Measurements from ENCODE around the gene PRR9. TPM values are rescaled to one million over a fixed set of nuclear protein-coding genes. Genes with fewer than 3 reads are reported as not detected.

The PRR9 gene
- total and polyA plus RNA-seq, 7 experiments from 2014 or later: not detected

DNA sequence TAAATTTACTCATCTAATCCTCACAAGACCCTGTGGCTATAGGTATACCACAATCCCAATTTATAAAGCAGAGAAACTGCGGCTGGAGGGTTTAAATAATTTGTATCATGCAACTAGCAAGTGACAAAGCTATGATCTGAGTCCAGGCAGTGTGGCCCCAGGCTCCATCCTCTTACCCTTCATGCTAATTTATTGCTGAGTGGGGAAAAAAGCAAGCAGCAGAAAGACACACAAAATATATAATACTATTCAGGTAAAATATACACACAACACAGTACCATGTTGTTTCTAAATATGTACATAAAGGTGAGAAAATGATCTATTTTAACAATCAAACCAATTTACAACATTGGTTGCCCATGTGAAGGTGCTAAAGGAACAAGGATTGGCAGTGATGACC lies 24.8 kb downstream of the PRR9 start:
- Mint-ChIP-seq H3K9me3 (peaks cover 0 to 13% (median 3%) of the 10 kb centered on the region in 11 donors), H3K4me1 (peaks cover 0 to 5% (median 0%) of the 10 kb centered on the region in 7 donors), H3K4me3 (no peak overlapping the region), H3K27ac (no peak overlapping the region), H3K27me3 (peaks cover 0 to 42% (median 29%) of the 10 kb centered on the region in 5 donors), H3K36me3 (peaks cover 0 to 4% (median 0%) of the 10 kb centered on the region in 5 donors)
- Histone ChIP-seq H3K4me1 (ENCODE audit: control insufficient read depth in 2 of 2, insufficient read depth in 2 of 2, low read length in 2 of 2) (no peaks in the 10 kb centered on the region), H3K4me3 (ENCODE audit: low read length) (no peak overlapping the region), H3K27ac (ENCODE audit: low read depth, low read length) (no peak overlapping the region), H3K27me3 (ENCODE audit: control insufficient read depth in 2 of 2, insufficient read depth in 2 of 2, low read length in 2 of 2) (no peaks in the 10 kb centered on the region), H3K36me3 (ENCODE audit: control insufficient read depth in 2 of 3, insufficient read depth in 3 of 3, low read length in 3 of 3) (no peaks in the 10 kb centered on the region), H3K9me3 (ENCODE audit: control insufficient read depth in 2 of 3, low read length in 3 of 3) (no peaks in the 10 kb centered on the region)
- DNase-seq: no peak
- intact Hi-C loops (cut with micrococcal nuclease): no loop called here
- POLR2A ChIA-PET: no interaction called here
- ATAC-seq: no peak
- CTCF ChIA-PET: no interaction called here

DNA sequence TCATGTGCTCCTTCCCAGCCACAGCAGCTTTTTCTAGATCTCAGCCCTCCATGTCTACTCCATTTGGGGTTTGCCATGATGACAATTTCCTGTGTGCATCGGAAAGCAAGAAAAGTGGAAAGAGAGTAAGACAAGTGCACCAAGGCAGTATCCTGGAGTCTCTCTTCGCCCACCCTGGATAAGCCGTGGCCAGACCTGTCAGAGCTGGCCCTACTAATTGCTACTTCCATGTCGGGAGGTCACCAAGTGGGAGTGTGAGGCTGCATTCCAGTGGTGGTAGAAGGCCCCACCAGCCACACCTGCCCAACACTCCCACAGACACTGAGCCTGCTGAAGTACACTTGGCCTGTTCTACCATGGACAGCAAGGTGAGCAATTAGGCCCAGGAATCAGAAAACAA lies 28.1 kb downstream of the PRR9 start:
- Mint-ChIP-seq H3K9me3 (peaks cover 0 to 13% (median 5%) of the 10 kb centered on the region in 11 donors), H3K4me3 (no peak overlapping the region), H3K4me1 (peaks cover 0 to 4% (median 0%) of the 10 kb centered on the region in 7 donors), H3K36me3 (peaks cover 0 to 4% (median 0%) of the 10 kb centered on the region in 5 donors), H3K27me3 (peaks cover 14 to 57% (median 37%) of the 10 kb centered on the region in 5 donors), H3K27ac (no peak overlapping the region)
- intact Hi-C loops (cut with micrococcal nuclease): no loop called here
- Histone ChIP-seq H3K36me3 (ENCODE audit: control insufficient read depth in 2 of 3, insufficient read depth in 3 of 3, low read length in 3 of 3) (no peaks in the 10 kb centered on the region), H3K27me3 (ENCODE audit: control insufficient read depth in 2 of 2, insufficient read depth in 2 of 2, low read length in 2 of 2) (peaks cover 0 to 3% of the 10 kb centered on the region in 2 donors), H3K4me1 (ENCODE audit: control insufficient read depth in 2 of 2, insufficient read depth in 2 of 2, low read length in 2 of 2) (no peaks in the 10 kb centered on the region), H3K27ac (ENCODE audit: low read depth, low read length) (no peak overlapping the region), H3K9me3 (ENCODE audit: control insufficient read depth in 2 of 3, low read length in 3 of 3) (no peaks in the 10 kb centered on the region), H3K4me3 (ENCODE audit: low read length) (no peak overlapping the region)
- CTCF ChIA-PET: no interaction called here
- no peak for ATAC-seq
- DNase-seq: no peak
- POLR2A ChIA-PET: no interaction called here

DNA sequence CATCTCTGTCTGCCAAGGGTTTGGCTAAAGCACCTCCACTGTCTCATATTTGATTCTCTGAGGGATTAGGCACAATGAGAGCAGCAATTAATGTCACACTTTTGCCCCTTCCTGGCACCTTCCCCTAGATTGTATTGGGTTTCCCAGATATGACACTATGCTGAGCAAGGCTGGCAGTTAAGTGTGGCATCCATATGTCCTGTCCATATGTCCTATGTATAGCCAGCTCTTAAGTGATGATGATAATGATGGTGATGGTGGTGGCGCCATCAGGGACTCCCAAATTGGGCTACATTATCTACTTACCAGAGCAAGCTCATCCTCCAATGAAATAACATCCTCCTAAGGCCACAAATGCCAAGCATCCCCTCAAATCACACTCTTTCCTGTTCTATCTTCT lies 28.6 kb downstream of the PRR9 start:
- peaks cover 0 to 13% (median 5%) of the 10 kb centered on the region in 11 donors for H3K9me3 Mint-ChIP-seq
- no peak overlapping the region for H3K4me3 Mint-ChIP-seq
- intact Hi-C loops (cut with micrococcal nuclease): no loop called here
- no peaks in the 10 kb centered on the region for H3K4me1 ChIP-seq (ENCODE audit: control insufficient read depth in 2 of 2, insufficient read depth in 2 of 2, low read length in 2 of 2)
- H3K27ac Mint-ChIP-seq: no peak overlapping the region
- H3K36me3 ChIP-seq (ENCODE audit: control insufficient read depth in 2 of 3, insufficient read depth in 3 of 3, low read length in 3 of 3): no peaks in the 10 kb centered on the region
- H3K36me3 Mint-ChIP-seq: peaks cover 0 to 4% (median 0%) of the 10 kb centered on the region in 5 donors
- peaks cover 0 to 3% of the 10 kb centered on the region in 2 donors for H3K27me3 ChIP-seq (ENCODE audit: control insufficient read depth in 2 of 2, insufficient read depth in 2 of 2, low read length in 2 of 2)
- no peaks in the 10 kb centered on the region for H3K9me3 ChIP-seq (ENCODE audit: control insufficient read depth in 2 of 3, low read length in 3 of 3)
- ChIA-PET POLR2A (no interaction called here), CTCF (no interaction called here)
- no peak overlapping the region for H3K27ac ChIP-seq (ENCODE audit: low read depth, low read length)
- no peak overlapping the region for H3K4me3 ChIP-seq (ENCODE audit: low read length)
- H3K4me1 Mint-ChIP-seq: peaks cover 0 to 4% (median 0%) of the 10 kb centered on the region in 7 donors
- peaks cover 15 to 56% (median 38%) of the 10 kb centered on the region in 5 donors for H3K27me3 Mint-ChIP-seq
- DNase-seq (no peak), ATAC-seq (no peak)

DNA sequence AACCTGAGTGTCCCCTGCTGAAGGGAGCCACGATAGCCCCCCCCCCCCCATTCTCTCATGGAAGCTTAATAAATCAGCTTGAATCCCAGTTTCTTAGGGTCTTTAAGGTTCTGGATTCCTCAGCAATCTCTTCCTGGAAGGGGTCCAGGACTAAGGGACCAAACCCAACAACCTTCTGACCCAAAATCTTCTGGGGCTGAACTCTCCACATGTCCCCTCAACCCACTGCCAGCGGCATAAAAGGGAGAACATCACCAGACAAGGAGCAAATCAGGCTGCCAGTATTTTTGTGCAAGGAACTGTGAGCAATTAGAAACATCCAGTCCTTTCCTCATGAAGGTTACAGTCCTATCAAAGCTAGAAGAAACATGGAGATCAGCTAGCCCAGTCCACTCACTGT lies 29.4 kb downstream of the PRR9 start:
- ChIA-PET CTCF (no interaction called here), POLR2A (no interaction called here)
- ATAC-seq (no peak), DNase-seq (no peak)
- H3K4me1 ChIP-seq (ENCODE audit: control insufficient read depth in 2 of 2, insufficient read depth in 2 of 2, low read length in 2 of 2): no peaks in the 10 kb centered on the region
- no peak overlapping the region for H3K4me3 Mint-ChIP-seq
- H3K36me3 ChIP-seq (ENCODE audit: control insufficient read depth in 2 of 3, insufficient read depth in 3 of 3, low read length in 3 of 3): no peaks in the 10 kb centered on the region
- peaks cover 0 to 4% (median 0%) of the 10 kb centered on the region in 5 donors for H3K36me3 Mint-ChIP-seq
- H3K27ac Mint-ChIP-seq: no peak overlapping the region
- peaks cover 21 to 59% (median 46%) of the 10 kb centered on the region in 5 donors for H3K27me3 Mint-ChIP-seq
- no peak overlapping the region for H3K27ac ChIP-seq (ENCODE audit: low read depth, low read length)
- no peaks in the 10 kb centered on the region for H3K9me3 ChIP-seq (ENCODE audit: control insufficient read depth in 2 of 3, low read length in 3 of 3)
- intact Hi-C loops (cut with micrococcal nuclease): no loop called here
- H3K4me3 ChIP-seq (ENCODE audit: low read length): no peak overlapping the region
- peaks cover 0 to 4% (median 0%) of the 10 kb centered on the region in 7 donors for H3K4me1 Mint-ChIP-seq
- H3K27me3 ChIP-seq (ENCODE audit: control insufficient read depth in 2 of 2, insufficient read depth in 2 of 2, low read length in 2 of 2): peaks cover 0 to 3% of the 10 kb centered on the region in 2 donors
- H3K9me3 Mint-ChIP-seq: peaks cover 0 to 13% (median 5%) of the 10 kb centered on the region in 11 donors

DNA sequence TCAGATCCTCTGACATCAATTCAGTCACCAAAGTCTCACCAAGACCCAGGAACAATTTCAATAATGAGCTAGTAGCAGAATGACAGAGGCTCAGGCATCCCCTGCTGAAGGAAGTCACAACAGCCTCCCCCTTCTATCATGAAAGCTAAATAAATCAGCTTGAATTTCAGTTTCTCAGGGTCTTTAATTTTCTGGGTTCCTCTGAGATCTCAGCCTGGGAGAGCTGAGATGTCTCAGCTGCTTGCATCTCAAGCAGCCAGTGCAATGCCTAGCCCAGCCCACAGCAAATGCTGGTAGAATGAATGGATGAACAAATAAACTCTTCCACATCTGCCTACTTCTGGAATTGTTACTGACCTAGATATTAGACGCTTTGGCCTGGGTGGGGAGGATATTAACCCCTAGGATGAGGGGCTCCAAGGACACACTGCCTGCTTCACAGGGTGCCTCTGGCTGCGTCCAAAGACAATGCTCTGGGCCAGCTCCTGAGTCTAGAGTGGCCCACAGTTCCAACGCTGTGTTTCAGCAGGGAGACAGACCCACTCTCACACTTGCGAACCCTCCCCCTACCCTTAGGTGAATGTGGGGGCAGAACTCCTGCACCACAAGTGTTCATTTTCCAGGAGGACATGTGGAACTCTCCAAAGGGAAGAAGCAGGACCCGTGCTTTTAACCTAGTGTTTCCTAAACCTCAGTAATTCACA lies 30.9 kb downstream of the PRR9 start:
- POLR2A ChIA-PET: no interaction called here
- H3K36me3 Mint-ChIP-seq: peaks cover 0 to 4% (median 0%) of the 10 kb centered on the region in 5 donors

DNA sequence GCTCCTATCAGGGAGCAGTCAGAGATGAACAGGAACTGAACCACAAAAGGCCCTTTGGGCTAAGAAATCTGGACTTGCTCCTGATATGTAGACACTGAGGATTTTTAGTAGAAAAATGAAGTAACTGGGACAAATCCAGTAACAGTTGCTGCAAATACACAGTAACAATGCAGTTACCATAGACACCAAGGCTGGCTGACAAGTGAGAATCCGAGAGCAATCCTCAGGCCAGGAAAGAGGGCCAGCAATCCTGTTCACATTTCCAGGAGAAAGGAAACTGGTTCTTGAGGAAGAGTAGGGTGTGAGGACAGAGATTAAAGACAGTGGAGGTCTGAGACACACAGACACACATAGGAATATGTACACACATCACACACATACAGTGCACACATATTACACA lies 32.8 kb downstream of the PRR9 start:
- no peak overlapping the region for H3K4me3 ChIP-seq (ENCODE audit: low read length)
- Mint-ChIP-seq H3K4me1 (peaks cover 0 to 6% (median 0%) of the 10 kb centered on the region in 7 donors), H3K36me3 (no peaks in the 10 kb centered on the region), H3K9me3 (peaks cover 0 to 5% (median 0%) of the 10 kb centered on the region in 11 donors), H3K27ac (no peak overlapping the region), H3K27me3 (peaks cover 25 to 63% (median 50%) of the 10 kb centered on the region in 5 donors), H3K4me3 (peak overlapping the region in 1 of 10 donors; percentile 10)
- no peaks in the 10 kb centered on the region for H3K9me3 ChIP-seq (ENCODE audit: control insufficient read depth in 2 of 3, low read length in 3 of 3)
- no peak for ATAC-seq
- no peak overlapping the region for H3K27ac ChIP-seq (ENCODE audit: low read depth, low read length)
- peaks cover 0 to 3% of the 10 kb centered on the region in 2 donors for H3K27me3 ChIP-seq (ENCODE audit: control insufficient read depth in 2 of 2, insufficient read depth in 2 of 2, low read length in 2 of 2)
- no peaks in the 10 kb centered on the region for H3K4me1 ChIP-seq (ENCODE audit: control insufficient read depth in 2 of 2, insufficient read depth in 2 of 2, low read length in 2 of 2)
- CTCF ChIA-PET: no interaction called here
- DNase-seq: no peak
- intact Hi-C loops (cut with micrococcal nuclease): no loop called here
- no peaks in the 10 kb centered on the region for H3K36me3 ChIP-seq (ENCODE audit: control insufficient read depth in 2 of 3, insufficient read depth in 3 of 3, low read length in 3 of 3)
- POLR2A ChIA-PET: no interaction called here

More for the DNA sequence above, 30.9 kb downstream of the PRR9 start:
- ATAC-seq (no peak), DNase-seq (no peak)
- Histone ChIP-seq H3K9me3 (ENCODE audit: control insufficient read depth in 2 of 3, low read length in 3 of 3) (no peaks in the 10 kb centered on the region), H3K27ac (ENCODE audit: low read depth, low read length) (no peak overlapping the region), H3K36me3 (ENCODE audit: control insufficient read depth in 2 of 3, insufficient read depth in 3 of 3, low read length in 3 of 3) (no peaks in the 10 kb centered on the region), H3K27me3 (ENCODE audit: control insufficient read depth in 2 of 2, insufficient read depth in 2 of 2, low read length in 2 of 2) (peaks cover 0 to 3% of the 10 kb centered on the region in 2 donors), H3K4me1 (ENCODE audit: control insufficient read depth in 2 of 2, insufficient read depth in 2 of 2, low read length in 2 of 2) (no peaks in the 10 kb centered on the region), H3K4me3 (ENCODE audit: low read length) (no peak overlapping the region)
- Mint-ChIP-seq H3K27ac (no peak overlapping the region), H3K4me1 (peaks cover 0 to 2% (median 0%) of the 10 kb centered on the region in 7 donors), H3K4me3 (no peak overlapping the region), H3K9me3 (peaks cover 0 to 11% (median 5%) of the 10 kb centered on the region in 11 donors), H3K27me3 (peaks cover 24 to 65% (median 46%) of the 10 kb centered on the region in 5 donors)
- intact Hi-C loops (cut with micrococcal nuclease): no loop called here
- CTCF ChIA-PET: no interaction called here

DNA sequence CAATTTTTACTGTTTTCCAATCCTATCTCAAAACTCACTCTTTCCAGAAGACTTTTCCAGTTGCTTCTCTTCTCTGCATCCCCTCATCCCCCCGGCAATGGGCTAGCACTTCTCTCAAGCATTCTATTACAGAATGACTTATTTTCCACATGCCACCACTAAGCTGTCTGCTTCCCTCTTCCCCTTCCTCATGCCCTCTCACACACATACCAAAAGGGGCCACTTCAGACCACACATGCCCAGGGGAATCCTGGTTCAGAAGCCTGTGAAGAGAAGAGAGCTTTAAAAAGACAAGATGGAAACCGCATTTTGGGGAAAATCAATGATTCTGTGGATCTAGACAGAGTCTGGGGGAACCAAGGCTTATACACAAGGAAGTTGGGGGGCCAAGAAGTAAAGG lies 33.7 kb downstream of the PRR9 start:
- H3K27ac Mint-ChIP-seq: peak overlapping the region in 1 of 9 donors; percentile 46
- POLR2A ChIA-PET: no interaction called here
- DNase-seq (no peak), ATAC-seq (no peak)
- no peaks in the 10 kb centered on the region for H3K4me1 ChIP-seq (ENCODE audit: control insufficient read depth in 2 of 2, insufficient read depth in 2 of 2, low read length in 2 of 2)
- H3K27me3 ChIP-seq (ENCODE audit: control insufficient read depth in 2 of 2, insufficient read depth in 2 of 2, low read length in 2 of 2): peaks cover 0 to 3% of the 10 kb centered on the region in 2 donors
- H3K9me3 Mint-ChIP-seq: peaks cover 0 to 5% (median 0%) of the 10 kb centered on the region in 11 donors
- no peak overlapping the region for H3K4me3 Mint-ChIP-seq
- H3K4me3 ChIP-seq (ENCODE audit: low read length): no peak overlapping the region
- peaks cover 25 to 63% (median 50%) of the 10 kb centered on the region in 5 donors for H3K27me3 Mint-ChIP-seq
- H3K4me1 Mint-ChIP-seq: peaks cover 0 to 6% (median 0%) of the 10 kb centered on the region in 7 donors
- CTCF ChIA-PET: no interaction called here
- H3K9me3 ChIP-seq (ENCODE audit: control insufficient read depth in 2 of 3, low read length in 3 of 3): no peaks in the 10 kb centered on the region
- H3K27ac ChIP-seq (ENCODE audit: low read depth, low read length): no peak overlapping the region
- intact Hi-C loops (cut with micrococcal nuclease): no loop called here
- H3K36me3 ChIP-seq (ENCODE audit: control insufficient read depth in 2 of 3, insufficient read depth in 3 of 3, low read length in 3 of 3): no peaks in the 10 kb centered on the region
- H3K36me3 Mint-ChIP-seq: no peaks in the 10 kb centered on the region

Data from naive thymus-derived CD4-positive, alpha-beta T cell (primary cell).